Fibroblast of mammary gland (primary cell): ENCODE measurements around the gene GRIN2B.

Experiments
- DNase-seq: peaks from one replicate; pipeline ENCODE4 v3.0.0-alpha.2; 2010; ENCODE audit warnings: low read depth
- H3K4me3 ChIP-seq: 2 replicates; pipeline ENCODE4 v1.5.1; 2011; ENCODE audit warnings: low read depth, mild to moderate bottlenecking, low read length, moderate library complexity; ENCODE audit not compliant: control insufficient read depth
- TF ChIP-seq, protein P1 (sequence below): conservative IDR thresholded peaks from 2 replicates; pipeline ENCODE4 v1.5.1; 2011; ENCODE audit warnings: low read depth, low read length, inconsistent platforms; ENCODE audit not compliant: control insufficient read depth, insufficient read depth

Gene GRIN2B

DNA sequence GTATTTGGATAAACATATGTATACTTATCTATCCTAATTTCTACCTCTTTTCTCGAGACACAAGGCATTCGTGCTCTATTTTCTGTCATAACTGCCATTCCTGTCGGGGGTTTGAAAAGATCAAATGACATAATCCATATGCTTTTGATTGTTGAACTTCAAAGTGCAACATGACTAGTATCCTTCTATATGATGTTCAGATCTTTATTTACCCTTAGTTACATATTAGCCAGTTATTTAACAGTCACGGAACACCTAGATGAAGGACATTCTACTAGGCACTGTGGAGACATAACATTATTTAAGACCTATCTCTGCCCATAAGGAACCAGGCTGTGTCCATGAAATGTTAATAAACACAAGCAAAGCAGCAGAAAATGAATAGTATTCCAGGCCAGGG, 11.2 kb upstream of the GRIN2B start:
- TF ChIP-seq, protein P1, sequence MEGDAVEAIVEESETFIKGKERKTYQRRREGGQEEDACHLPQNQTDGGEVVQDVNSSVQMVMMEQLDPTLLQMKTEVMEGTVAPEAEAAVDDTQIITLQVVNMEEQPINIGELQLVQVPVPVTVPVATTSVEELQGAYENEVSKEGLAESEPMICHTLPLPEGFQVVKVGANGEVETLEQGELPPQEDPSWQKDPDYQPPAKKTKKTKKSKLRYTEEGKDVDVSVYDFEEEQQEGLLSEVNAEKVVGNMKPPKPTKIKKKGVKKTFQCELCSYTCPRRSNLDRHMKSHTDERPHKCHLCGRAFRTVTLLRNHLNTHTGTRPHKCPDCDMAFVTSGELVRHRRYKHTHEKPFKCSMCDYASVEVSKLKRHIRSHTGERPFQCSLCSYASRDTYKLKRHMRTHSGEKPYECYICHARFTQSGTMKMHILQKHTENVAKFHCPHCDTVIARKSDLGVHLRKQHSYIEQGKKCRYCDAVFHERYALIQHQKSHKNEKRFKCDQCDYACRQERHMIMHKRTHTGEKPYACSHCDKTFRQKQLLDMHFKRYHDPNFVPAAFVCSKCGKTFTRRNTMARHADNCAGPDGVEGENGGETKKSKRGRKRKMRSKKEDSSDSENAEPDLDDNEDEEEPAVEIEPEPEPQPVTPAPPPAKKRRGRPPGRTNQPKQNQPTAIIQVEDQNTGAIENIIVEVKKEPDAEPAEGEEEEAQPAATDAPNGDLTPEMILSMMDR: no peak
- DNase-seq: no peak
- H3K4me3 ChIP-seq: no peak overlapping the region

DNA sequence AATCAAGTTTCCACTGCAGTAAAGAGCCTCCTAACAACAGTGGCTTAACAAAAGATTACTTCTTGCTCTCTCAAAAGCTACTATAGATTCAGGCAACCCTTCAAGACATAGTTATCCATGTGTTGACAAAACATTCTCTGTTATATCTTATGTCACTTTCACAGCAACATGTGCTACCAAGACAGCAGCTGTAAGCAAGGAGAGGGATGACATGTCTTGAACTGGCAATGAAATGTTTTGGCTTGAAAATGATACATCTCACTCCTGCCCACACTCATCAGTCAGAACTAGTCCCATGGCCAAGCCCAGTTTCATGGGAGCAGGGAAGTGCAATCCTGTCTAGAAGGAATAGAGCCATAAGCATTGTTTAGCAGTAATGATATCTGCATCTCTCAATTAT, 10.7 kb upstream of the GRIN2B start:
- no peak overlapping the region for H3K4me3 ChIP-seq
- TF ChIP-seq, protein P1: no peak
- DNase-seq: no peak

DNA sequence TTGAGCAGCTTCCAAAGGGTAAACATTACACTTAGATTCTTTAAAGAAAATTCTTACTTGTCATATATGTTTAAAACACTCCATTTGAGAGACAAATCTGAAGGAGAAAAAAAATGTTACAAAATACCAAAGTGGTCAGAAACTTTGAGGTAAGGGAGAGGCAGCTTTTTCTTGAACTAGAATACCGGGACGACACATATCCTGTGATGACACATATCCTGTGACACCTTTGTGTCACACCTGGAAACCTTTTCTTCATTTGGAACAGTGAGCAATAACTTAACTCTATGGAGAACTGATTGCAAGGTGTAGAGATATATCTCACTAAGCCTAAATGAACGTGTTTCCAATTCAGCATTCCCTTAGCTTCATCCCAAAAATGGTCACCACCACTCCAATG, 4.6 kb upstream of the GRIN2B start:
- TF ChIP-seq, protein P1: no peak
- no peak overlapping the region for H3K4me3 ChIP-seq
- DNase-seq: no peak

DNA sequence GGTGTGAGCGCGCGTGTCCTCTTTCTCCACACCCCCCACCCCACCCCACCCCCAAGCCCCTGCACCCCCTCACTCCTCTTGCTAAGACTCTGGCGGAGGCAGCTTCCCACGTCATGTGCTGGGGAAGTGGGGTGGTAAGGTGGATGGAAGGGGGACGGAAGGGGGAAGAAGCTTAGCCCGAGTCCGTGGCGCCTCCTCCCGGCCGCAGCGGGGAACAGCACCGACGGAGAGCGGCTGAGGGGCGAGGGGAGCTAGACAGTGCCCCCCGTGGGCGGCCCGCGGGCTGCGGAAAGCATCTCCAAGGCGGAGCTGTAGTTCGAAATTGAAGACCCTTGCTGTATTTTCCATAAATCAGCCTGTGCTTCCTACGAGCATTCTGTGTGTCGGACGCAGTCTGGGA, 588 bp upstream of the GRIN2B start:
- no peak for DNase-seq
- H3K4me3 ChIP-seq: no peak overlapping the region
- TF ChIP-seq, protein P1: peak; percentile 20

DNA sequence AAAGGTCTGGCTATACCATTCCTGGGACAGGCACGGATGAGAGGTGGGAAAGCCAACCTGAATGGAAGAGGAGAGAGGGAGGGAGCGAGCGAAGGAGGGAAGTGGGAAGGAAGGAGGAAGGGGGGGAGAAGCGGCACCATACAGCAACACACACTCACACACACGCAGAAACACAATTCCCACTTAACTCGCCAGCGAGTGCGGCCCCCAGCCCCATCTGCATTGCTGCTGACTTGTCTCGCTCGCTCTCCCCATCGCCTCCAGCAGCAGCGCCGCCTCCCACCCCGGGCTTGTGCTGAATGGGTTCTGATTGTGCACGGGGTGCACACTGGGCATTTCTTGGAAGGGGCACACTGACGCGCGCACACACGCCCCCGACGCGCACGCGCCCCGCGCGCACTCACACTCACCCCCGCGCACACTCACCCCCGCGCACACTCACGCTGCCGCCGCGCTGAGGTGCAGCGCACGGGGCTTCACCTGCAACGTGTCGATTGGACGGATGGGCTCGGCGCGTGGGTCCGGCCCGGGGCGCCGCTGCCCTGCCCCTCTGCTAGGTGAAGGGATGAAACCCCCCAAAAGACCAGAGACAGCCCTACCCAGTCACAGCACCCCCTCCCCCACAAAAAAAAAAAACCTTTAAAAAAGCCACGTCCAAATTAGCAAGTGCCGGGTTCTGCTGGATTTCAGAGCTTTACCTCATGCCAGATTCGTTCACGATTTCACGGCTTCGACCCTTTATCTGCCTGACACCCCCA, 685 bp downstream of the GRIN2B start:
- DNase-seq: no peak
- H3K4me3 ChIP-seq: no peak overlapping the region
- TF ChIP-seq, protein P1: no peak

DNA sequence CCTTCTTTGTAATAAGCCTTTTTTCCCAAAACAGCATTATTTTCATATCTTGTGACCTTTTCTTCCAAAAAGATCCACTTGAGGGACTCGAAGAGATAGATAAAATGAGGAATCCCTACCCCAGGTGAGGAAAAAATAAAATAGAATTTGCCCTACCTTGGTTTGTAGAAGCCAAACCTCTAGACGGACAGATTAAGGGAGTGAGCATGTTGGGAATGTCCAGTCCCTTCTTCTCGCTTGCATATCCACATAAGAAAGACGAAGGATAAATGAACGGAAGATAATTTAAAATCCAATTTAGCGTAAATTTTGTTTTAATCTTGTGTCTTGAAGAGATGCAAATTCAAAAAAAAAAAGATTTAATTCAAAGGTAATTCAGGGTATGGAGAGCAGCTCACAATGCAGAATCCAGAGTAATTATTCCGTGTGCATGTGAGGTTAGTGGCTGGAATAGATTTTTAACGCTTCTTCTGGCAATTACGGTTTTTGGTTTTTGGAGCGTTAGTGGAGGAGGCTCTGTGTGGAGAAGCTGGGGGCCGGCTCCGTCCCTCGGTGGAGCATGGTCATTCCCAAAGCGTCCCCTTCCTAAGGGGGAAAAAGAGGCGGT, 1.5 kb downstream of the GRIN2B start:
- H3K4me3 ChIP-seq: no peak overlapping the region
- TF ChIP-seq, protein P1: no peak
- DNase-seq: no peak
